ENCODE data around the gene JADE3.

DNA sequence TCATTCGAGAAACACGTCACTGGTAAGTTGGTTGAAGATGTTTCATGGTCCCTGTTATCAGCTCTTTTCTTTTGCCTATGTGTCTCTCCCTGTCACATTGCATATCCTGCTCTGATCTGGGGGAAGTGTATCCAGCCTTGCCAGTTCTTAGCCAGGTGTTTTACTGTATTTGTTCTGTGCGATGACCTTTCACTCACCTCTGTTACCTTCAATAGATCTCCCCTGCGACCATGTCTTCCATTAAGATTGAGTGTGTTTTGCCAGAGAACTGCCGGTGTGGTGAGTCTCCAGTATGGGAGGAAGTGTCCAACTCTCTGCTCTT lies 168.7 kb downstream of the JADE3 start:
- TF ChIP-seq, protein P1, sequence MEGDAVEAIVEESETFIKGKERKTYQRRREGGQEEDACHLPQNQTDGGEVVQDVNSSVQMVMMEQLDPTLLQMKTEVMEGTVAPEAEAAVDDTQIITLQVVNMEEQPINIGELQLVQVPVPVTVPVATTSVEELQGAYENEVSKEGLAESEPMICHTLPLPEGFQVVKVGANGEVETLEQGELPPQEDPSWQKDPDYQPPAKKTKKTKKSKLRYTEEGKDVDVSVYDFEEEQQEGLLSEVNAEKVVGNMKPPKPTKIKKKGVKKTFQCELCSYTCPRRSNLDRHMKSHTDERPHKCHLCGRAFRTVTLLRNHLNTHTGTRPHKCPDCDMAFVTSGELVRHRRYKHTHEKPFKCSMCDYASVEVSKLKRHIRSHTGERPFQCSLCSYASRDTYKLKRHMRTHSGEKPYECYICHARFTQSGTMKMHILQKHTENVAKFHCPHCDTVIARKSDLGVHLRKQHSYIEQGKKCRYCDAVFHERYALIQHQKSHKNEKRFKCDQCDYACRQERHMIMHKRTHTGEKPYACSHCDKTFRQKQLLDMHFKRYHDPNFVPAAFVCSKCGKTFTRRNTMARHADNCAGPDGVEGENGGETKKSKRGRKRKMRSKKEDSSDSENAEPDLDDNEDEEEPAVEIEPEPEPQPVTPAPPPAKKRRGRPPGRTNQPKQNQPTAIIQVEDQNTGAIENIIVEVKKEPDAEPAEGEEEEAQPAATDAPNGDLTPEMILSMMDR (conservative IDR thresholded peaks at IDR 0.05 in 1 of 2, IDR thresholded peaks at IDR 0.05 in 1 of 2; ENCODE audit: low read depth in 1 of 2, low read length in 2 of 2): no peak
- TF ChIP-seq EZH2 (IDR thresholded peaks at IDR 0.05; ENCODE audit: low read length, missing control alignments): no peak

Measured in fibroblast of lung (primary cell).